Subcutaneous adipose tissue (tissue), 4 donors: ENCODE results near the gene SOX2. TPM values are rescaled to one million over a fixed set of nuclear protein-coding genes. Genes with fewer than 3 reads are reported as not detected.

Source experiments
- CTCF ChIP-seq: fragments of 450-650 bp; IDR thresholded peaks from one replicate; pipeline ENCODE4 v1.5.1; 2016; ENCODE audit warnings: low read depth, mild to moderate bottlenecking, control low read depth, antibody characterized with exemption, moderate library complexity
- total RNA-seq, 4 donors: library from RNA; depleted of rRNA; stranded (reverse); fragments of >200 nt; gene quantifications; one replicate each; pipeline ENCODE4 v1.1.0, GENCODE V29; 2016

The SOX2 gene
- under 1 TPM in 1 of 4 donors, not detected in 3; 0.38 TPM for total RNA-seq

- no peak for TF ChIP-seq CTCF
Observed at GRCh38 chr3:181711325-181712135, at the start of gene SOX2. TSS of gene SOX2 (plus strand) at chr3:181711925. CDS start at chr3:181712361, 436 bp downstream.

DNA sequence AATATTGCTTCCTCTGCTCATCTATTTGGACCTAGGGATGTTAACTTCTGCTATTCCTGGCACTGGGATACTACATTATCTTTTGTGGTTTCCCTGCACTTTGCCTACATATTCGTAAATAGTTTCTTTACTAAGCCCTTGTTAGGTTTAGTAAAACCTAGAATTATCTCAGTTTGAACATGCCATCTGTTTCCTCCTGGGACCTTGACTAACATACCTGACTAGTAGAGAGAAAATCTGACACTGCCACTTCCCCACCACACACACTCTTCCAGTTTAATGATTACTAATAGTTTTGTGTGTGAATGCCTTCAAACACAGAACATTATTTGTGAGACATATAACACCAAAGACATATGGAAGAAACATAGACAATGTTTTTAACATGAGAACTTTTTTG is 28.2 kb upstream of the SOX2 start:
- no peak for TF ChIP-seq CTCF

DNA sequence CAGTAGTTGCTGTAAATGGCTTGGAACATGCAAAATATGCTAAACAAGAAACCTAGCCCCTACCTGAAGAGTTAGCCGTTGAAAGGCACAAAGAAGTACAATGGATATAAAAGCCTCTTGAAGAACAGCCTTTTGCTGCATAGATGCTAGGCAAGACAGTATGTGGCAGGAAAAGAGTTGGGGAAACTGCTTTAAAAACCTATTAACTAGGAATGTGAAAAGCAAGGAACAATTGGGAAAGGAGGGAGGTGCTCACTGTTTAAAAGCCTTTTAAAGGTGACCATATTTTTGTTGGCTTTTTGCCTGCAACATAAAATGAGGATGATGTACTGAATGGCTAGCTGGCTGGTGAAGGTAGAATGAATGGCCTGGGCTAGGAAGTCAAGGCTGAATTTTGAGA is 24.5 kb upstream of the SOX2 start:
- TF ChIP-seq CTCF: no peak

GRCh38 chr3:181687731-181688130 is 24.0 kb upstream of the SOX2 start:
- no peak for TF ChIP-seq CTCF

DNA sequence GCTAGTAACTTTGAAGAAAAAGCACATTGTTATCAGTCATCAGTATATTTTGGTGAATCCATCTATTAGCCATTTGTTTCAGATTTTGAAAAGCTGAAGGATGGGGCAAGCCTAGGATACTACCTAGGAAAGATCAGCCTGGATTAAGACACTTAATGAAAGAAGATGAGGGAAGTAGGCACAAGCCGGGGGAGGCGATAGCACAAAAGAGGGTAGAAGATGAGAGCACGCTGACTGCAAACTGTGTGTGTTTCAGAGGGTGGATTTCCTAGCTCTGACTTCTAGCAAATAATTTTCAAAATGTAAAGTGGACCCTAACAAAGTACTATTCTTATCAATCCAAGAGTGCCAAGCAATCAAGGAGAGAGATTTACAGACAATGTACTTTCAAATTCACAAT is 22.2 kb upstream of the SOX2 start:
- no peak for TF ChIP-seq CTCF

DNA sequence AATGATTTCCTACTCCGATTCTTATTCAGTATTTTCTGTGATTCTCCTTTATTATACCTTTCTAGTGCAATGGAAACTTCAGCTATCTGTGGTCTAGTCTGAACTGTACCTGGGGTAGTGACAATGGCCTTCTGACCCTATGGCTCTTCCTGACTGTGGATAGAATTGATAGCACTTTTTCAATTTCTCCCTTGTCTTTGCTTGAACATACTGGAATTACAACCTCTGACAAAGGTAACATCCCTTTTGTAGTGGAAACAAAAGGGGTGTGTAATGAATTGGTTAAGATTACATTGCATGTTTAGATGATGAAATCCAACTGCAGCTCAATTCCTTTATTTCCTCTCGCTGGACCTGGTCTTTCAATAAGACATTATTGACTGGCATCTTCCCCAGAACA is 21.0 kb upstream of the SOX2 start:
- no peak for TF ChIP-seq CTCF

DNA sequence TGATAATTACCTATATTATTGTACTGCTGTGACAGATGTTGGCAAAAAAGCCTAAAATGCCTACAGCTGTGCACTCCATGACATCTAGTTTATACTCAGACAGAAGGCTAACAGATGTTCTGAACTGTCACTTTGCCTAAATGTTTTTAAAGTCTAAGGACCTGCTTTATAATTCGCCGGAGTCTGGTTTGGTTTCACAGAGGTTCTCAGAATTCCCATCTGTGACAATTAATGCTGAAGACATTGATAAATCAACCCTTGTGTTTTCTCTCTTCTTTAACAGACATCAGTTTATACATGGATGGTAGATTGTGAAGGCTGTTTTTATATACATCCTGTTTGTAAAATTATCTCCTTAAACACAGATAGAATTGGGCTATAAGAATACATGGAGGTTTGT is 19.8 kb upstream of the SOX2 start:
- no peak for TF ChIP-seq CTCF
